Sigmoid colon (tissue), 7 donors: Measurements from ENCODE around the gene RPL5. TPM values are rescaled to one million over a fixed set of nuclear protein-coding genes. Genes with fewer than 3 reads are reported as not detected.

Experiments used
- DNase-seq: peaks from one replicate; pipeline ENCODE4 v3.0.0-alpha.2; 2019
- H3K27ac ChIP-seq, 4 donors: fragments of 200-600 bp; sonication (generic); one replicate each; pipeline ENCODE4 v1.5.1; 2016 to 2019; ENCODE audit warnings: mild to moderate bottlenecking in 1 of 4
- H3K27me3 ChIP-seq, 3 donors: fragments of 200-600 bp; sonication (generic); one replicate each; pipeline ENCODE4 v1.5.1; 2019; ENCODE audit warnings: mild to moderate bottlenecking in 1 of 3
- H3K36me3 ChIP-seq, 4 donors: fragments of 200-600 bp; sonication (generic); one replicate each; pipeline ENCODE4 v1.5.1; 2016 to 2019
- H3K4me1 ChIP-seq, 4 donors: fragments of 200-600 bp; sonication (generic); one replicate each; pipeline ENCODE4 v1.5.1; 2017 to 2019
- H3K4me3 ChIP-seq, 4 donors: fragments of 200-600 bp; sonication (generic); one replicate each; pipeline ENCODE4 v1.5.1; 2017 to 2019; ENCODE audit warnings: mild to moderate bottlenecking in 2 of 4, moderate library complexity in 1 of 4
- H3K9me3 ChIP-seq, 4 donors: fragments of 200-600 bp in 3 of 4; sonication (generic) in 3 of 4; one replicate each; pipeline versions ENCODE4 v1.5.1 to v1.6.1; 2013 to 2019
- EP300 ChIP-seq, 4 donors: sonication (generic); formaldehyde crosslinking; IDR thresholded peaks; one replicate each; pipeline ENCODE4 v1.6.1; 2017; ENCODE audit warnings: antibody characterized with exemption in 4 of 4
- POLR2A ChIP-seq, 2 donors: fragments of 450-650 bp; IDR thresholded peaks; one replicate each; pipeline ENCODE4 v1.6.1; 2016; ENCODE audit warnings: antibody characterized with exemption in 2 of 2, mild to moderate bottlenecking in 2 of 2, moderate library complexity in 2 of 2
- POLR2AphosphoS5 ChIP-seq, 4 donors: sonication (generic); formaldehyde crosslinking; IDR thresholded peaks; one replicate each; pipeline ENCODE4 v1.6.1; 2017; ENCODE audit warnings: antibody characterized with exemption in 4 of 4
- WGBS, 2 donors: extraction: QIAGEN DNeasy Blood & Tissue Kit; methylation state at CpG; one replicate each; pipeline ENCODE4 v1.1.7; 2013; 5-methylcytosine and 5-hydroxymethylcytosine counted together
- intact Hi-C: fragments of 100-400 bp; cut with DNase I; formaldehyde crosslinking; loops from one replicate; pipeline ENCODE4 v1.15.1; 2023
- polyA plus RNA-seq, 3 donors: library from polyadenylated mRNA; stranded (reverse); fragments of 200-250 nt; gene quantifications; one replicate each; pipeline ENCODE4 v1.2.3, GENCODE V29; 2013
- total RNA-seq, 4 donors: library from RNA; depleted of rRNA; stranded (reverse); fragments of >200 nt; gene quantifications; one replicate each; pipeline ENCODE4 v1.1.0, GENCODE V29; 2016
- TF ChIP-seq, protein P1 (sequence below), 4 experiments: fragments of 450-650 bp in 3 of 4; fragments of 200-600 bp in 1 of 4; IDR thresholded peaks; one replicate each; pipeline ENCODE4 v1.5.1; 2016 to 2019; ENCODE audit warnings: antibody characterized with exemption in 4 of 4, mild to moderate bottlenecking in 3 of 4, moderate library complexity in 2 of 4
- donor health status: healthy with polysubstance abuse.
- donor health status: Bipolar disorder and iron deficiency.
- donor health status: healthy.

Gene RPL5
- total and polyA plus RNA-seq, 7 donors = 1,392 to 3,236 (median 2,354) TPM

DNA sequence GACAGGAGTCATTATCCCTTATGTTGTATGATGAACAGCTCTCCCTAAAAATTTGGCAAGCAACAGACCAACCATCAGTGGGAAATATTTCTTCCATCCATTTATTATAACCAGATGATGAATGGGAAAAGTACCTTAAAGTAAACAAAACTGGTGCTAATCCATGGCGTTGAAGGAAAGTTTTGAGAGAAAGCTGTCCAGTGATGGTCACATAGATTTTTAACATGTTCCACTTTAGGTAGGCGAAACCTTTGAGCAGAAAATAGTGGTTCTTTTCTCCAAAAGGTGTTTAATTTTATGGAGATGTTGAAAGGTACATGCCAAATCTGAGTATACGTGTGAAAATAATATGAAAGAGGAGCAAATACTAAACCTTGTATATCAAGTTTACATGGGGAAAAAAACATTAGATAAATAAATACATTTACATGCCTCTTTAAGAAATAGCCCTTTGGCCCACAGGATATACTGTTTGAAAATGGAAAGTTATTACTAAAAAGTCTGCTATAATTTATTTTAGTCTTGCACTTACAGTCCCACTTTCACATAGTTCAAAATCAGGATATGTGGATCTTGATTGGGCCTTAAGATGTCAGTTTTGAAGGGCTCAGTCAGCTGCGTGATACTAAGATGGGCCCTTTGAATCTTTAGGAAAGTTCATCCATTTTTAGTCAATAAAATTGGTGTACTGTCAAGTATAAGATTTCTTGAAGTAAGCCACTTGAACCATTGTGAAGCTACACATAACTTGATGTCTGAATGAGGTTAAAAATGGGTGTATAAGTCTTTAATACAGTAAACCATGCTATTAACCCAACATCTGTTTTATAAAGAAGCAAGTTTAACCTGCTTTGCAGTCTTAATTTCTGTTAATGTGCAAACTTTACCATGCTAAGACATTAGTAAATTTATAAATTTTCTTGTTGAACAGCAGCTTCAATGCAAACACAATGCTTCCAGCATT, 10.5 kb downstream of the RPL5 start:
- H3K27me3 ChIP-seq = no peaks in the 10 kb centered on the region
- no peak for DNase-seq
- H3K36me3 ChIP-seq = peaks cover 4 to 72% (median 35%) of the 10 kb centered on the region in 4 donors
- WGBS, 2 donors = 85 to 88% methylated on average over 4 of the region's 4 CpGs
- no peaks in the 10 kb centered on the region for H3K9me3 ChIP-seq
- TF ChIP-seq EP300 (IDR thresholded peaks at IDR 0.05) (no peak), POLR2A (IDR thresholded peaks at IDR 0.05) (no peak), POLR2AphosphoS5 (IDR thresholded peaks at IDR 0.05) (no peak)
- TF ChIP-seq, protein P1, sequence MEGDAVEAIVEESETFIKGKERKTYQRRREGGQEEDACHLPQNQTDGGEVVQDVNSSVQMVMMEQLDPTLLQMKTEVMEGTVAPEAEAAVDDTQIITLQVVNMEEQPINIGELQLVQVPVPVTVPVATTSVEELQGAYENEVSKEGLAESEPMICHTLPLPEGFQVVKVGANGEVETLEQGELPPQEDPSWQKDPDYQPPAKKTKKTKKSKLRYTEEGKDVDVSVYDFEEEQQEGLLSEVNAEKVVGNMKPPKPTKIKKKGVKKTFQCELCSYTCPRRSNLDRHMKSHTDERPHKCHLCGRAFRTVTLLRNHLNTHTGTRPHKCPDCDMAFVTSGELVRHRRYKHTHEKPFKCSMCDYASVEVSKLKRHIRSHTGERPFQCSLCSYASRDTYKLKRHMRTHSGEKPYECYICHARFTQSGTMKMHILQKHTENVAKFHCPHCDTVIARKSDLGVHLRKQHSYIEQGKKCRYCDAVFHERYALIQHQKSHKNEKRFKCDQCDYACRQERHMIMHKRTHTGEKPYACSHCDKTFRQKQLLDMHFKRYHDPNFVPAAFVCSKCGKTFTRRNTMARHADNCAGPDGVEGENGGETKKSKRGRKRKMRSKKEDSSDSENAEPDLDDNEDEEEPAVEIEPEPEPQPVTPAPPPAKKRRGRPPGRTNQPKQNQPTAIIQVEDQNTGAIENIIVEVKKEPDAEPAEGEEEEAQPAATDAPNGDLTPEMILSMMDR (IDR thresholded peaks at IDR 0.05) = no peak
- no peak overlapping the region for H3K4me3 ChIP-seq
- no peak overlapping the region for H3K27ac ChIP-seq
- peaks cover 0 to 30% (median 28%) of the 10 kb centered on the region in 4 donors for H3K4me1 ChIP-seq
- intact Hi-C loops = no loop called here

DNA sequence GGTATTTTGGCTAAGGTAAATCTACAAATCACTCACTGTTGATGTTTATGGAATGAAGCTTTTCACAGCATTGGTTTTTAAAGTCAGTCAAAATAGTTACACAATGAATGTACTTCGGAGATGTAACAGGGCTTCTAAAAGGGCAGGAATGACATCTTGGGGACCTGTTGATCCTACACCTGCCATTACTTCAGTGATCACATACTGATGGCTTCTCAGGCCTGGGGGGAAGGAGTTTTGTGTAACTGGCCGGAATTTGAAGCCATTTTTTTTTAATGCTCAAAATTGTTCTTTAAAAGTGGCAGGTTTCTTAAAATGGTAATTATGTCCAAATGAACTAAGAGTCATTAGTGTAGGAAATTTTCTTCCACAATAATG, 11.2 kb downstream of the RPL5 start:
- Histone ChIP-seq H3K27ac (no peak overlapping the region), H3K4me3 (no peak overlapping the region), H3K27me3 (no peaks in the 10 kb centered on the region), H3K36me3 (peaks cover 0 to 65% (median 32%) of the 10 kb centered on the region in 4 donors), H3K4me1 (peaks cover 0 to 23% (median 22%) of the 10 kb centered on the region in 4 donors), H3K9me3 (no peaks in the 10 kb centered on the region)
- WGBS, 2 donors = 39 to 40% methylated on average over 2 of the region's 2 CpGs
- TF ChIP-seq, protein P1 (IDR thresholded peaks at IDR 0.05) = no peak
- no peak for TF ChIP-seq EP300 (IDR thresholded peaks at IDR 0.05)
- TF ChIP-seq POLR2A (IDR thresholded peaks at IDR 0.05) = no peak
- no peak for TF ChIP-seq POLR2AphosphoS5 (IDR thresholded peaks at IDR 0.05)
- no peak for DNase-seq
- intact Hi-C loops = no loop called here

DNA sequence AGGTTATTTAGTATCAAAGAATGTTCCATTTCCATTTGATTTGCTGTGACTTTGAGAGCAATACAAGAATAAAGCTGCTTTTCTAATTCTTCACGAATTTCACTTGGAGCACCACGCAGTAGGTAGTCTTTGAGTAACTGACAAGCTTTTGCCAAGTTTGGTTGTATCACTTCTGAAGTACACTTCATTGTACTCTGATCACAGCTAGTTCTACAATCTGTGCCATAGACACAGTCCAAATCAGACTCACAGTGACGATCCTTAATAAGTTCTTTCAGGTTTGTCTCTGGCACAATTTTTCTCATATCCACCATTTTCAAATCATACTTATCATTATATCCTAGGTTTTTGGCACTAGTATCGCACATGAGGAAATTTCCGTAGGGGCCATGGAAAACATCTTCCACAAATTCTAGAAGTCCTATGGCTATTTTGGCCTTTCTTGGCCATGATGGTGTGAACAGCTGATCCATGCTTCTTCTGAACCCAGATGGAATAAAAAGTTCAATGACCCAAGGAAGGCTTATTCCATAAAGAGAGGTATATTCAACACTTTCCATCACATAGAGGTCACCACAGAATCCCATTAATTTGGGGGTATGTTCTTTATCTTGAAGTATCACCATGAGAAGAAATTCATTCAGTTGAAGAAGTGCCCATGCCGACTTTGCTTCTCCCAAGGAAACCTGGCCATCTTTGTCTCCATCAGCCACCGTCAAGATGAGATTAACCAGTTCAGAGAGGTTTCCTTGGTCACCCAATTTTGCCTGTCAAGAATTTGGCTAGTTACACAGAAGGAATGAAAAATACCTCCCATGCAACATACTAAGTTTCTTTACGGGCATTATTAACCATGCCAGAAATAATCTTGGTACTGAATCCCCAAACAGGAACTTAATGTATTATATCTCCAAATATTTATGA, 11.9 kb downstream of the RPL5 start:
- peaks cover 0 to 59% (median 29%) of the 10 kb centered on the region in 4 donors for H3K36me3 ChIP-seq
- no peaks in the 10 kb centered on the region for H3K27me3 ChIP-seq
- TF ChIP-seq EP300 (IDR thresholded peaks at IDR 0.05) = no peak
- TF ChIP-seq, protein P1 (IDR thresholded peaks at IDR 0.05) = no peak
- no peak for TF ChIP-seq POLR2AphosphoS5 (IDR thresholded peaks at IDR 0.05)
- no peak for TF ChIP-seq POLR2A (IDR thresholded peaks at IDR 0.05)
- H3K4me3 ChIP-seq = no peak overlapping the region
- DNase-seq = no peak
- intact Hi-C loops = no loop called here
- 94 to 95% methylated on average over 8 of the region's 8 CpGs for WGBS, 2 donors
- no peak overlapping the region for H3K27ac ChIP-seq
- H3K9me3 ChIP-seq = no peaks in the 10 kb centered on the region
- peaks cover 0 to 17% (median 15%) of the 10 kb centered on the region in 4 donors for H3K4me1 ChIP-seq

DNA sequence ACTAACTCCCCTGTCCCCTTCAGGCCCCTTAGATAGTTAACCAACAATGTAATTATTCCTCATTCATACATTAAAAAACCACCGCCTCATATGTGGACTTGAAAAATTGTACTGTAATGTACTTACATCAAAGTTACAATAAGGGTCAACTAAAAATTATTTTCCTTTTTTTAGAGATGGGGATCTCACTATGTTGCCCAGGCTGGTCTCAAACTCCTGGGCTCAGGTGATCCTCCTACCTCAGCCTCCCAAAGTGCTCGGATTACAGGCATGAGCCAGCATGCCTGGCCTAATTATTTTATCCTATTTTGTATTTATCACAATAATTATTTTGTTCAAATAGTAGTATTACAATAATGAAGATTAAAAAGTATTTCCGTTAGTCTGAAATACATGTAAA, 12.6 kb downstream of the RPL5 start:
- DNase-seq = no peak
- no peak for TF ChIP-seq POLR2A (IDR thresholded peaks at IDR 0.05)
- TF ChIP-seq, protein P1 (IDR thresholded peaks at IDR 0.05) = no peak
- no peak for TF ChIP-seq EP300 (IDR thresholded peaks at IDR 0.05)
- no peak for TF ChIP-seq POLR2AphosphoS5 (IDR thresholded peaks at IDR 0.05)
- H3K36me3 ChIP-seq = peaks cover 0 to 57% (median 28%) of the 10 kb centered on the region in 4 donors
- H3K27ac ChIP-seq = no peak overlapping the region
- H3K4me1 ChIP-seq = peaks cover 0 to 9% (median 8%) of the 10 kb centered on the region in 4 donors
- intact Hi-C loops = no loop called here
- no peaks in the 10 kb centered on the region for H3K27me3 ChIP-seq
- no peaks in the 10 kb centered on the region for H3K9me3 ChIP-seq
- H3K4me3 ChIP-seq = no peak overlapping the region
- WGBS, 2 donors = 97 to 98% methylated on average over 3 of the region's 3 CpGs
